ENCODE data around the gene MMP14.
"Not testable (repeated sequence)": the region's sequence is repeated elsewhere in the genome, so short reads cannot be mapped to it uniquely, and the experiment has no call there.

Gene MMP14

DNA sequence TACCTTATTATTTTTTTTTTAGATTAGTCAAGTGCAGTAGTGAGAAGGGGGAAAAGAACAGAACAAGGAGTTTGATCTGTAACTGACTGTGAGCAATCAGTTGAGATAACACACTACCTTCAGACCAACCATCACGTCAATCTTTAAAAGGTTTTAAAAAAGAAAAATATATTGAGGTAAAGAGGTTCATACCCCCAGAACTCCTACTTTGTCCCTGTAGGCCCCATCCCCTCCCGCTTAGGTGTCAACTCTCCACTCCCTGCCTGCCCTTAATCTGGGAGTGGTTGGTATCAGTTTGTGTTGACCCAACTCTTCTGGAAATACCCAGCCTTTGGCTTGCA is 16.2 kb downstream of the MMP14 start:
- TF ChIP-seq, protein P1, sequence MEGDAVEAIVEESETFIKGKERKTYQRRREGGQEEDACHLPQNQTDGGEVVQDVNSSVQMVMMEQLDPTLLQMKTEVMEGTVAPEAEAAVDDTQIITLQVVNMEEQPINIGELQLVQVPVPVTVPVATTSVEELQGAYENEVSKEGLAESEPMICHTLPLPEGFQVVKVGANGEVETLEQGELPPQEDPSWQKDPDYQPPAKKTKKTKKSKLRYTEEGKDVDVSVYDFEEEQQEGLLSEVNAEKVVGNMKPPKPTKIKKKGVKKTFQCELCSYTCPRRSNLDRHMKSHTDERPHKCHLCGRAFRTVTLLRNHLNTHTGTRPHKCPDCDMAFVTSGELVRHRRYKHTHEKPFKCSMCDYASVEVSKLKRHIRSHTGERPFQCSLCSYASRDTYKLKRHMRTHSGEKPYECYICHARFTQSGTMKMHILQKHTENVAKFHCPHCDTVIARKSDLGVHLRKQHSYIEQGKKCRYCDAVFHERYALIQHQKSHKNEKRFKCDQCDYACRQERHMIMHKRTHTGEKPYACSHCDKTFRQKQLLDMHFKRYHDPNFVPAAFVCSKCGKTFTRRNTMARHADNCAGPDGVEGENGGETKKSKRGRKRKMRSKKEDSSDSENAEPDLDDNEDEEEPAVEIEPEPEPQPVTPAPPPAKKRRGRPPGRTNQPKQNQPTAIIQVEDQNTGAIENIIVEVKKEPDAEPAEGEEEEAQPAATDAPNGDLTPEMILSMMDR (IDR thresholded peaks at IDR 0.05; ENCODE audit: borderline replicate concordance, control extremely low read depth, extremely low read depth, insufficient read depth, missing control alignments): no peak
- DNase-seq (ENCODE audit: low spot score): no peak
- in situ Hi-C loops (cut with MboI; ENCODE audit: low sequenced_read_pairs, unreplicated experiment): loop anchor here (5.0 to 10.0 kb wide), 3 partner anchors 75 to 468 kb away; no protein-coding TSS in a partner anchor

GRCh38 chr14:22852940-22853767 is 16.8 kb downstream of the MMP14 start:
- in situ Hi-C loops (cut with MboI; ENCODE audit: low sequenced_read_pairs, unreplicated experiment): loop anchor here (5.0 to 10.0 kb wide), 3 partner anchors 76 to 468 kb away; no protein-coding TSS in a partner anchor
- peak; percentile 88 for DNase-seq (ENCODE audit: low spot score)
- TF ChIP-seq, protein P1 (IDR thresholded peaks at IDR 0.05; ENCODE audit: borderline replicate concordance, control extremely low read depth, extremely low read depth, insufficient read depth, missing control alignments): peak; percentile 98

- DNase-seq (ENCODE audit: low spot score): not testable (repeated sequence)
- in situ Hi-C loops (cut with MboI; ENCODE audit: low sequenced_read_pairs, unreplicated experiment): loop anchor here (5.0 to 10.0 kb wide), 3 partner anchors 77 to 469 kb away; no protein-coding TSS in a partner anchor
Observed at GRCh38 chr14:22854296-22854695, 17.9 kb downstream of the MMP14 start.

- TF ChIP-seq, protein P1 (IDR thresholded peaks at IDR 0.05; ENCODE audit: borderline replicate concordance, control extremely low read depth, extremely low read depth, insufficient read depth, missing control alignments): no peak
- no peak for DNase-seq (ENCODE audit: low spot score)
- in situ Hi-C loops (cut with MboI; ENCODE audit: low sequenced_read_pairs, unreplicated experiment): loop anchor here (5.0 to 10.0 kb wide), 3 partner anchors 78 to 470 kb away; no protein-coding TSS in a partner anchor
Observed at GRCh38 chr14:22854963-22855724, 18.8 kb downstream of the MMP14 start.

DNA sequence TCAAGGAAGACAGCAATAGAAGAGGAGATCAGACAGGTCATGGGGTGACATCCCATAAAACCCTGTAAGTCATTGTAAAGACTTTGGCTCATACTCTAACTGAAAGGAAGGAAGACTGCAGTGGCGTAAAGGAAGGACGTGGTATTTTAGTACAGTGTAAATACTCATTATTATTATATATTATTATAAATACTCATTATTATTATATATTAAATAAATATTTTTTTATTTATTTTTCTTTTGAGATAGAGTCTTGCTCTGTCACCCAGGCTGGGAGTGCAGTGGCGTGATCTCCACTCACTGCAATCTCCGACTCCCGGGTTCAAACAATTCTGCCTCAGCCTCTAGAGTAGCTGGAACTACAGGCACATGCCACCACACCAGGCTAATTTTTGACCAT is 20.0 kb downstream of the MMP14 start:
- in situ Hi-C loops (cut with MboI; ENCODE audit: low sequenced_read_pairs, unreplicated experiment): loop anchor here (10.0 kb wide), 2 partner anchors 282 to 472 kb away; no protein-coding TSS in a partner anchor
- no peak for DNase-seq (ENCODE audit: low spot score)
- TF ChIP-seq, protein P1 (IDR thresholded peaks at IDR 0.05; ENCODE audit: borderline replicate concordance, control extremely low read depth, extremely low read depth, insufficient read depth, missing control alignments): no peak

DNA sequence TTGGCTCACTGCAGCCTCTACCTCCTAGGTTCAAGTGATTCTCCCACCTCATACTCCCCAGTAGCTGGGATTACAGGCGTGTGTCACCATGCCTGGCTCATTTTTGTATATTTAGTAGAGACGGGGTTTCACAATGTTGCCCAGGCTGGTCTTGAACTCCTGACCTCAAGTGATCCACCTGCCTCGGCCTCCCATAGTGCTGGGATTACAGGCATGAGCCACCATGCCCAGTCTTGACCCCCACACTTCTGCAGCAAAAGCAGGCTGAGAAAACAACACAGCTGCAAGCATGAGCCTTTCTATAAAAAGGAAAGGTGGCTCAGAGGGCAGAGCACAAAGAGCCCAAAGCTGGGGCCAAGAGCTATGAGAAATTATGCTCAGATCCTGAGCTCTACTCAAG is 24.0 kb downstream of the MMP14 start:
- in situ Hi-C loops (cut with MboI; ENCODE audit: low sequenced_read_pairs, unreplicated experiment); DNase-seq (ENCODE audit: low spot score): not testable (repeated sequence)

DNA sequence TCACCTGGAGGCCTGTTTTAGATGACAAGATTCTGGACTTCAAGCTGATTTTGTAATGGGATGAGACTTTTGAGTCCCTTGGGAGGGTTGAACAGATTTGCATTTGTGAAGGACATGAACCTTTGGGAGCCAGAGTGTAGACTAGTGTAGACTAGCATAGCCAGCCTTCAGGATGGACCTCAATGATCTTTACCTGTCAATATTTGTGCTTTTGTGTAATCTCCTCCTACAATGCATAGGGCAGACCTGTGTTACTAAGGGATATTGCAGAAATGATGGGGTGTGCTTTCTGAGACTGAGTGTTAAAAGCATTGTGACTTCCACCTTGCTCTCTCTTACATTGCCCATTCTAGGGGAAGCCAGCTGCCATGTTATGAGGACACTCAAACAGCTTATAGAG is 25.3 kb downstream of the MMP14 start:
- TF ChIP-seq, protein P1 (IDR thresholded peaks at IDR 0.05; ENCODE audit: borderline replicate concordance, control extremely low read depth, extremely low read depth, insufficient read depth, missing control alignments): no peak
- in situ Hi-C loops (cut with MboI; ENCODE audit: low sequenced_read_pairs, unreplicated experiment): no loop called here
- no peak for DNase-seq (ENCODE audit: low spot score)

Measured in GM13976 (cell line).